T-helper 1 cell treated with Interleukin-12 subunit alpha and Interleukin-12 subunit beta and Interleukin-4 antibody, amounts not matched to agents 30 μg/mL and 1 μg/mL, for 36 hours (primary cell): ENCODE data around the gene ABI2.

Source experiments
- H3K27ac Mint-ChIP-seq: one replicate; pipeline ENCODE4 v1.8.0; 2021; ENCODE audit warnings: mild to moderate bottlenecking, mixed read lengths
- H3K27me3 Mint-ChIP-seq: one replicate; pipeline ENCODE4 v1.8.0; 2021; ENCODE audit warnings: low read depth, mixed read lengths
- H3K36me3 Mint-ChIP-seq: one replicate; pipeline ENCODE4 v1.8.0; 2021; ENCODE audit warnings: low read depth, mixed read lengths
- H3K4me1 Mint-ChIP-seq: one replicate; pipeline ENCODE4 v1.8.0; 2021; ENCODE audit warnings: low read depth, mixed read lengths
- H3K4me3 Mint-ChIP-seq: one replicate; pipeline ENCODE4 v1.8.0; 2021; ENCODE audit warnings: mild to moderate bottlenecking, moderate library complexity, mixed read lengths
- H3K9me3 Mint-ChIP-seq: one replicate; pipeline ENCODE4 v1.8.0; 2021; ENCODE audit warnings: mixed read lengths

Gene ABI2

GRCh38 chr2:203455209-203455608, 127.0 kb downstream of the ABI2 start:
- H3K27ac Mint-ChIP-seq = no peak overlapping the region
- H3K27me3 Mint-ChIP-seq = no peaks in the 10 kb centered on the region
- no peaks in the 10 kb centered on the region for H3K9me3 Mint-ChIP-seq
- no peak overlapping the region for H3K4me3 Mint-ChIP-seq
- peaks cover 2% of the 10 kb centered on the region for H3K4me1 Mint-ChIP-seq
- H3K36me3 Mint-ChIP-seq = peaks cover 2% of the 10 kb centered on the region

GRCh38 chr2:203461746-203462145, 133.6 kb downstream of the ABI2 start:
- no peak overlapping the region for H3K4me3 Mint-ChIP-seq
- peaks cover 3% of the 10 kb centered on the region for H3K4me1 Mint-ChIP-seq
- no peaks in the 10 kb centered on the region for H3K27me3 Mint-ChIP-seq
- no peak overlapping the region for H3K27ac Mint-ChIP-seq
- H3K9me3 Mint-ChIP-seq = no peaks in the 10 kb centered on the region
- H3K36me3 Mint-ChIP-seq = peaks cover 1% of the 10 kb centered on the region

GRCh38 chr2:203462308-203462707, 134.1 kb downstream of the ABI2 start:
- peaks cover 3% of the 10 kb centered on the region for H3K4me1 Mint-ChIP-seq
- no peaks in the 10 kb centered on the region for H3K9me3 Mint-ChIP-seq
- H3K27ac Mint-ChIP-seq = no peak overlapping the region
- no peak overlapping the region for H3K4me3 Mint-ChIP-seq
- H3K36me3 Mint-ChIP-seq = peaks cover 1% of the 10 kb centered on the region
- H3K27me3 Mint-ChIP-seq = no peaks in the 10 kb centered on the region

GRCh38 chr2:203463266-203463678, 135.1 kb downstream of the ABI2 start:
- H3K9me3 Mint-ChIP-seq = no peaks in the 10 kb centered on the region

GRCh38 chr2:203469546-203469945, 141.4 kb downstream of the ABI2 start:
- no peaks in the 10 kb centered on the region for H3K36me3 Mint-ChIP-seq
- no peak overlapping the region for H3K27ac Mint-ChIP-seq
- no peak overlapping the region for H3K4me3 Mint-ChIP-seq
- no peaks in the 10 kb centered on the region for H3K4me1 Mint-ChIP-seq
- no peaks in the 10 kb centered on the region for H3K9me3 Mint-ChIP-seq
- H3K27me3 Mint-ChIP-seq = peaks cover 5% of the 10 kb centered on the region

More at GRCh38 chr2:203463266-203463678, 135.1 kb downstream of the ABI2 start:
- H3K36me3 Mint-ChIP-seq = peaks cover 1% of the 10 kb centered on the region
- peaks cover 3% of the 10 kb centered on the region for H3K4me1 Mint-ChIP-seq
- H3K27ac Mint-ChIP-seq = no peak overlapping the region
- H3K27me3 Mint-ChIP-seq = peaks cover under 1% of the 10 kb centered on the region
- H3K4me3 Mint-ChIP-seq = no peak overlapping the region

- no peak overlapping the region for H3K27ac Mint-ChIP-seq
- H3K4me3 Mint-ChIP-seq = no peak overlapping the region
- H3K36me3 Mint-ChIP-seq = no peaks in the 10 kb centered on the region
- no peaks in the 10 kb centered on the region for H3K4me1 Mint-ChIP-seq
- H3K27me3 Mint-ChIP-seq = peaks cover 5% of the 10 kb centered on the region
- no peaks in the 10 kb centered on the region for H3K9me3 Mint-ChIP-seq
These were observed 142.2 kb downstream of the ABI2 start for GRCh38 chr2:203470371-203470770.

- no peaks in the 10 kb centered on the region for H3K4me1 Mint-ChIP-seq
- H3K27ac Mint-ChIP-seq = no peak overlapping the region
- H3K9me3 Mint-ChIP-seq = no peaks in the 10 kb centered on the region
- peaks cover 5% of the 10 kb centered on the region for H3K27me3 Mint-ChIP-seq
- no peaks in the 10 kb centered on the region for H3K36me3 Mint-ChIP-seq
- no peak overlapping the region for H3K4me3 Mint-ChIP-seq
These were observed 143.1 kb downstream of the ABI2 start for GRCh38 chr2:203471323-203471722.

GRCh38 chr2:203476881-203477280, 148.7 kb downstream of the ABI2 start:
- Mint-ChIP-seq H3K9me3 (no peaks in the 10 kb centered on the region), H3K4me3 (no peak overlapping the region), H3K4me1 (no peaks in the 10 kb centered on the region), H3K27ac (no peak overlapping the region), H3K27me3 (no peaks in the 10 kb centered on the region), H3K36me3 (no peaks in the 10 kb centered on the region)

GRCh38 chr2:203480623-203481022, 152.4 kb downstream of the ABI2 start:
- H3K36me3 Mint-ChIP-seq = no peaks in the 10 kb centered on the region
- H3K4me3 Mint-ChIP-seq = no peak overlapping the region
- no peaks in the 10 kb centered on the region for H3K9me3 Mint-ChIP-seq
- H3K27me3 Mint-ChIP-seq = no peaks in the 10 kb centered on the region
- no peak overlapping the region for H3K27ac Mint-ChIP-seq
- H3K4me1 Mint-ChIP-seq = peaks cover 7% of the 10 kb centered on the region

- H3K27ac Mint-ChIP-seq = no peak overlapping the region
- H3K4me1 Mint-ChIP-seq = peaks cover 7% of the 10 kb centered on the region
- no peaks in the 10 kb centered on the region for H3K27me3 Mint-ChIP-seq
- H3K9me3 Mint-ChIP-seq = no peaks in the 10 kb centered on the region
- no peak overlapping the region for H3K4me3 Mint-ChIP-seq
- H3K36me3 Mint-ChIP-seq = no peaks in the 10 kb centered on the region
These were observed 156.3 kb downstream of the ABI2 start for GRCh38 chr2:203484266-203485112.

- Mint-ChIP-seq H3K4me1 (peaks cover 5% of the 10 kb centered on the region), H3K4me3 (no peak overlapping the region), H3K27ac (no peak overlapping the region), H3K9me3 (no peaks in the 10 kb centered on the region), H3K36me3 (no peaks in the 10 kb centered on the region), H3K27me3 (no peaks in the 10 kb centered on the region)
These were observed 161.3 kb downstream of the ABI2 start for GRCh38 chr2:203489531-203489930.

GRCh38 chr2:203490391-203490790, 162.2 kb downstream of the ABI2 start:
- Mint-ChIP-seq H3K9me3 (no peaks in the 10 kb centered on the region), H3K4me1 (peaks cover 3% of the 10 kb centered on the region), H3K36me3 (no peaks in the 10 kb centered on the region), H3K27me3 (no peaks in the 10 kb centered on the region), H3K27ac (no peak overlapping the region), H3K4me3 (no peak overlapping the region)

- H3K4me3 Mint-ChIP-seq = no peak overlapping the region
- H3K36me3 Mint-ChIP-seq = no peaks in the 10 kb centered on the region
- no peak overlapping the region for H3K27ac Mint-ChIP-seq
- H3K27me3 Mint-ChIP-seq = no peaks in the 10 kb centered on the region
- H3K4me1 Mint-ChIP-seq = peaks cover 3% of the 10 kb centered on the region
- H3K9me3 Mint-ChIP-seq = no peaks in the 10 kb centered on the region
These were observed 164.8 kb downstream of the ABI2 start for GRCh38 chr2:203492965-203493364.
